Activated naive CD8-positive, alpha-beta T cell (primary cell): ENCODE data around the gene GJB4.

Experiments
- H3K27ac Mint-ChIP-seq: one replicate; pipeline ENCODE4 v1.8.0; 2021; ENCODE audit warnings: mixed read lengths
- H3K27me3 Mint-ChIP-seq: one replicate; pipeline ENCODE4 v1.8.0; 2021; ENCODE audit warnings: mixed read lengths
- H3K36me3 Mint-ChIP-seq: one replicate; pipeline ENCODE4 v1.8.0; 2021; ENCODE audit warnings: mixed read lengths
- H3K4me1 Mint-ChIP-seq: one replicate; pipeline ENCODE4 v1.8.0; 2021; ENCODE audit warnings: low read depth, mixed read lengths
- H3K4me3 Mint-ChIP-seq: one replicate; pipeline ENCODE4 v1.8.0; 2021; ENCODE audit warnings: mild to moderate bottlenecking, mixed read lengths
- H3K9me3 Mint-ChIP-seq: one replicate; pipeline ENCODE4 v1.8.0; 2021; ENCODE audit warnings: low read depth, mixed read lengths

The GJB4 gene

GRCh38 chr1:34740161-34740868 is 19.2 kb upstream of the GJB4 start:
- no peaks in the 10 kb centered on the region for H3K36me3 Mint-ChIP-seq
- H3K27ac Mint-ChIP-seq, result no peak overlapping the region
- H3K27me3 Mint-ChIP-seq, result peaks cover 4% of the 10 kb centered on the region
- no peaks in the 10 kb centered on the region for H3K9me3 Mint-ChIP-seq
- no peaks in the 10 kb centered on the region for H3K4me1 Mint-ChIP-seq
- no peak overlapping the region for H3K4me3 Mint-ChIP-seq

GRCh38 chr1:34742667-34743270 is 16.8 kb upstream of the GJB4 start:
- Mint-ChIP-seq H3K4me1 (no peaks in the 10 kb centered on the region), H3K27ac (no peak overlapping the region), H3K9me3 (no peaks in the 10 kb centered on the region), H3K4me3 (no peak overlapping the region), H3K36me3 (no peaks in the 10 kb centered on the region), H3K27me3 (no peaks in the 10 kb centered on the region)

GRCh38 chr1:34743775-34744174 is 15.8 kb upstream of the GJB4 start:
- H3K4me3 Mint-ChIP-seq, result no peak overlapping the region

GRCh38 chr1:34744851-34745250 is 14.7 kb upstream of the GJB4 start:
- H3K9me3 Mint-ChIP-seq, result no peaks in the 10 kb centered on the region
- peaks cover 4% of the 10 kb centered on the region for H3K27me3 Mint-ChIP-seq
- H3K4me1 Mint-ChIP-seq, result no peaks in the 10 kb centered on the region
- no peaks in the 10 kb centered on the region for H3K36me3 Mint-ChIP-seq
- H3K4me3 Mint-ChIP-seq, result no peak overlapping the region
- no peak overlapping the region for H3K27ac Mint-ChIP-seq

More at GRCh38 chr1:34743775-34744174, 15.8 kb upstream of the GJB4 start:
- H3K9me3 Mint-ChIP-seq, result no peaks in the 10 kb centered on the region
- peaks cover 1% of the 10 kb centered on the region for H3K27me3 Mint-ChIP-seq
- H3K27ac Mint-ChIP-seq, result no peak overlapping the region
- H3K36me3 Mint-ChIP-seq, result no peaks in the 10 kb centered on the region
- no peaks in the 10 kb centered on the region for H3K4me1 Mint-ChIP-seq

- Mint-ChIP-seq H3K4me3 (no peak overlapping the region), H3K27ac (no peak overlapping the region), H3K4me1 (no peaks in the 10 kb centered on the region), H3K36me3 (no peaks in the 10 kb centered on the region), H3K27me3 (peaks cover 4% of the 10 kb centered on the region), H3K9me3 (no peaks in the 10 kb centered on the region)
Observed at GRCh38 chr1:34745666-34746065, 13.9 kb upstream of the GJB4 start.

- no peak overlapping the region for H3K4me3 Mint-ChIP-seq
- no peak overlapping the region for H3K27ac Mint-ChIP-seq
- H3K27me3 Mint-ChIP-seq, result peaks cover 4% of the 10 kb centered on the region
- H3K4me1 Mint-ChIP-seq, result no peaks in the 10 kb centered on the region
- H3K36me3 Mint-ChIP-seq, result no peaks in the 10 kb centered on the region
- no peaks in the 10 kb centered on the region for H3K9me3 Mint-ChIP-seq
Observed at GRCh38 chr1:34746101-34746500, 13.4 kb upstream of the GJB4 start.

- H3K4me3 Mint-ChIP-seq, result no peak overlapping the region
- H3K36me3 Mint-ChIP-seq, result no peaks in the 10 kb centered on the region
- peaks cover 4% of the 10 kb centered on the region for H3K27me3 Mint-ChIP-seq
- H3K27ac Mint-ChIP-seq, result no peak overlapping the region
- no peaks in the 10 kb centered on the region for H3K9me3 Mint-ChIP-seq
- no peaks in the 10 kb centered on the region for H3K4me1 Mint-ChIP-seq
Observed at GRCh38 chr1:34746785-34747637, 12.5 kb upstream of the GJB4 start.

- H3K27me3 Mint-ChIP-seq, result peaks cover 4% of the 10 kb centered on the region
- no peaks in the 10 kb centered on the region for H3K9me3 Mint-ChIP-seq
- no peak overlapping the region for H3K4me3 Mint-ChIP-seq
- no peaks in the 10 kb centered on the region for H3K36me3 Mint-ChIP-seq
- no peaks in the 10 kb centered on the region for H3K4me1 Mint-ChIP-seq
- H3K27ac Mint-ChIP-seq, result no peak overlapping the region
Observed at GRCh38 chr1:34747638-34747941, 11.9 kb upstream of the GJB4 start.

- Mint-ChIP-seq H3K27ac (no peak overlapping the region), H3K4me3 (no peak overlapping the region)
Observed at GRCh38 chr1:34749992-34750391, 9.5 kb upstream of the GJB4 start.

GRCh38 chr1:34750610-34751009 is 8.9 kb upstream of the GJB4 start:
- Mint-ChIP-seq H3K36me3 (no peaks in the 10 kb centered on the region), H3K9me3 (no peaks in the 10 kb centered on the region), H3K4me3 (no peak overlapping the region), H3K27me3 (peaks cover 4% of the 10 kb centered on the region), H3K4me1 (no peaks in the 10 kb centered on the region), H3K27ac (no peak overlapping the region)

More at GRCh38 chr1:34749992-34750391, 9.5 kb upstream of the GJB4 start:
- Mint-ChIP-seq H3K9me3 (no peaks in the 10 kb centered on the region), H3K4me1 (no peaks in the 10 kb centered on the region), H3K27me3 (peaks cover 4% of the 10 kb centered on the region), H3K36me3 (no peaks in the 10 kb centered on the region)

GRCh38 chr1:34753163-34753562 is 6.4 kb upstream of the GJB4 start:
- Mint-ChIP-seq H3K4me1 (no peaks in the 10 kb centered on the region), H3K4me3 (no peak overlapping the region), H3K27ac (no peak overlapping the region), H3K27me3 (peaks cover 5% of the 10 kb centered on the region), H3K9me3 (no peaks in the 10 kb centered on the region), H3K36me3 (no peaks in the 10 kb centered on the region)

GRCh38 chr1:34754964-34755637 is 4.4 kb upstream of the GJB4 start, which contains the start of gene GJB5:
GJB5 (plus strand) TSS chr1:34755047; CDS start chr1:34757331, 2,284 bp downstream.
- Mint-ChIP-seq H3K4me3 (no peak within 1 kb of the TSS), H3K27me3 (peaks cover 2% of the 10 kb centered on the region), H3K36me3 (no peaks in the 10 kb centered on the region), H3K27ac (no peak within 1 kb of the TSS), H3K9me3 (no peaks in the 10 kb centered on the region), H3K4me1 (no peaks in the 10 kb centered on the region)

- no peak overlapping the region for H3K4me3 Mint-ChIP-seq
- H3K4me1 Mint-ChIP-seq, result no peaks in the 10 kb centered on the region
- peaks cover 2% of the 10 kb centered on the region for H3K27me3 Mint-ChIP-seq
- H3K9me3 Mint-ChIP-seq, result no peaks in the 10 kb centered on the region
- H3K27ac Mint-ChIP-seq, result no peak overlapping the region
- no peaks in the 10 kb centered on the region for H3K36me3 Mint-ChIP-seq
Observed at GRCh38 chr1:34755961-34756360, 3.6 kb upstream of the GJB4 start.

- no peak overlapping the region for H3K27ac Mint-ChIP-seq
- no peaks in the 10 kb centered on the region for H3K9me3 Mint-ChIP-seq
- no peaks in the 10 kb centered on the region for H3K36me3 Mint-ChIP-seq
- H3K27me3 Mint-ChIP-seq, result peaks cover 5% of the 10 kb centered on the region
- no peaks in the 10 kb centered on the region for H3K4me1 Mint-ChIP-seq
- no peak overlapping the region for H3K4me3 Mint-ChIP-seq
Observed at GRCh38 chr1:34757386-34757785, 2.2 kb upstream of the GJB4 start.

- Mint-ChIP-seq H3K9me3 (no peaks in the 10 kb centered on the region), H3K27me3 (peaks cover 10% of the 10 kb centered on the region), H3K4me1 (no peaks in the 10 kb centered on the region), H3K27ac (no peak overlapping the region), H3K36me3 (no peaks in the 10 kb centered on the region), H3K4me3 (no peak overlapping the region)
Observed at GRCh38 chr1:34758751-34759150, 789 bp upstream of the GJB4 start.
